GM18861 (cell line): ENCODE results near the gene DACT3.

Experiments
- ATAC-seq: cut with Tn5 transposase; IDR thresholded peaks from one replicate; pipeline ENCODE4 v1.9.1; 2021; ENCODE audit not compliant: unreplicated experiment

The DACT3 gene

DNA sequence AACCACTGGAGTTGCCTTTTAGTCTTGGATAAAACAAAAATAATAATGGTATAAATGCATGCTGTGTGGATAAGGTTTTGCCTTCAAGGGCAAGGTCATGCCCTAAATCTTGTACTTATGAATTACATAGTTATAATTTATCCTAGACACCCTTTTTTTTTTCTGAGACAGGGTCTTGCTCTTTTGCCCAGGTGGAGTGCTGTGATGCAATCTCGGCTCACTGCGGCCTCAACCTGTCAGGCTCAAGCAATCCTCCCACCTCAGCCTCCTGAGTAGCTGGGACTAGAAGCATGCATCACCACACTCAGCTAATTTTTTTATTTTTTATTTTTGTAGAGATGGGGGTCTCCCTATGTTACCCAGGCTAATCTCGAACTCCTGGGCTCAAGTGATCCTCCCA lies 7.7 kb upstream of the DACT3 start:
- ATAC-seq, result no peak

DNA sequence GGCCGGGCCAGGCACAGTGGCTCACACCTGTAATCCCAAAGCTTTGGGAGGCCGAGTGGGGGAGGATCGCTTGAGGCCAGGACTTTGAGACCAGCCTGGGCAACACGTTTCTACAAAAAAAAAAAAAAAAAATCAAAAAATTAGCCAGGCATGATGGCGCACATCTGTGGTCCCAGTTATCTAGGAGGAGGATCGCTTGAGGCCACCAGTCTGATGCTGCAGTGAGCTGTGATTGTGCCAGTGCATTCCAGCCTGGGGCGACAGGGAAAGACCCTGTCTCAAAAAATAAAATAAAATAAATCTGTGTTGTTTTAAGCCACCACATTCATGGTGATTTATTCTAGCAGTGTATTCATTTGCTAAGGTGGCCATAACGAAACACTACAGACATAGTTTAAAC lies 4.1 kb upstream of the DACT3 start:
- no peak for ATAC-seq

DNA sequence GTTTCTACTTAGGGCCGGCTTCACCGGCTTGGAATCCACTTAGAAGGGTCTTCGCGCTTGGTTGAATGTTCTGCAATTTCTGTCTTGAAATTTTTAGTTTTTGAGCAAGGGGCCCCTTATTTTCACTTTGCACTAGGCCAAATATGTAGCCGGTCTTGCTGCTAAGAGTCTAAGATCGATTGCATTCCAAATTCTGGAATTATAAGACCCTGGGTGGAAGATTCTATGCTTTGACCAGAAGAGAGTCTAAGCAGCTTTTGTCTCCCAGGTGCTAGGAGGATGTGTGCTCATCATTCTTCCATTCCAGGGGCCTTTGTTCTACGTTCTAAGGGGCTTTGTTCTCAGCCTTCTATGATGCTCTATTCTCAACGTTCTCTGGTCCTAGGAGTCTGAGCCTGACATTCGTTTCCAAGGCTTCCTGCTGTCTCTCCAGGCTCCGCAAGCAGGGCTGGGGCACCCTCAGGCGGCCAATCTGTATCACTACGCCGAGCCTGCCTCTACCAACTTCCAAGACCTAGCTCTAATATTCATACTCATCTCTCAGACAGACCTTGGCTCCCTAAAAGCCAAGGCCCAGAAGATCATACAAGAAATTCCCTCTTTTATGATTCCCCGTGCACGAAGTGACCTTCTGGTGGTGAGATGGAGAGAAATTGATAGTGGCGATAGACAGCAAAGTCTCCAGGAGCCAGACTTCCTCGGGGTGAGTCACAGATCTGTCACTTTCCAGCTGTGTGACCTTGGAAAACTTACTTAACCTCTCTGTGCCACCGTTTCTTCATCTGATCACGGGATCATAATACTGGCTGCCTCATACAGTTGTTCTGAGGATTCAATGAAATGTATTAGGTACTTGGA lies 982 bp upstream of the DACT3 start:
- ATAC-seq, result peak; percentile 26

DNA sequence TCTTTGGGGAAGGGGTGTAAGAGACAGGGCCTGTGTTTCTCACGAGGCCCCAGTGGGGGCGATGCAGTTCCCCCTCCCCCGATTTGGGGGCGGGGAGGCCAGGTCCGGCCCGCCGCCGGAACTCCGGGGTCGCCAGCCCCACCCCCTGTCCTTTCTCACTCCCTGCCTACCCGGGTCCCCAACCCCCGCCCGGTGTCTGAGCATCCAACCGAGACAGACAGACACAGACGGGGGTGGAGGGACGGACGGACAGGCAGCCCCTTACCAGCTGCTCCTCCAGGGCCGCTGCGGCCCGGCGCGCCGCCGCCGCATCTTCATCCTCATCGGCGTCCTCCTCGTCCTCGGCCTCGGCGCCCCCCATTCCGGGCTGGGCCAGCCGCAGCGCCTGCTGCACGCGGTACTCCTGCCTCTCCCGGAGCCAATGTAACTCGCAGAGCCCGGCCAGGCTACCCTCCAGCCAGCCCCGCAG lies 397 bp downstream of the DACT3 start:
- no peak for ATAC-seq

DNA sequence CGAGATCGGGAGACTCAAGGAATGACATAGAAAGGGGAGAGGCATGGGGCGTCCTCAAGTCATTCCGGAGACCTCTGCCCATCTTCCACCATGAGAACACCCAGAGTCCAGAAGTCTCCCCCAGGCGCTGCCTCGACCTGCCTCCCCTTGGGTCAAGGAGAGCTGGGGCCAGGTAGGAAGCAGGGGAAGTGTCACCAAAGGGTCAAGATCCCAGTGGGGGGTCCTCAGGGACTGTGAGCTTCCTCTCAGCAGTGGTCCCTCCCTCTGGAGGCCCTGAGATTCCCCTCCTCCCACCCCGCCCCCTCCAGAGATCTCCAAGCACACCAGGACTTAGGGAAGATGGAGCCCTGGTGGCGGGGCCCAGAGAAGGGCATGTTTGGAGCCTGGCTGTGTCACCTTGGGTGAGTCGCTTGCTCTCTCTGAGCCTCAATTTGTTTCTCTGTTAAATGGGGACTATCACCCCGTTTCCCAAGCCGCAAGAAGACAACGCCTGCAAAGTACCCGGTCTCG lies 919 bp downstream of the DACT3 start:
- no peak for ATAC-seq

DNA sequence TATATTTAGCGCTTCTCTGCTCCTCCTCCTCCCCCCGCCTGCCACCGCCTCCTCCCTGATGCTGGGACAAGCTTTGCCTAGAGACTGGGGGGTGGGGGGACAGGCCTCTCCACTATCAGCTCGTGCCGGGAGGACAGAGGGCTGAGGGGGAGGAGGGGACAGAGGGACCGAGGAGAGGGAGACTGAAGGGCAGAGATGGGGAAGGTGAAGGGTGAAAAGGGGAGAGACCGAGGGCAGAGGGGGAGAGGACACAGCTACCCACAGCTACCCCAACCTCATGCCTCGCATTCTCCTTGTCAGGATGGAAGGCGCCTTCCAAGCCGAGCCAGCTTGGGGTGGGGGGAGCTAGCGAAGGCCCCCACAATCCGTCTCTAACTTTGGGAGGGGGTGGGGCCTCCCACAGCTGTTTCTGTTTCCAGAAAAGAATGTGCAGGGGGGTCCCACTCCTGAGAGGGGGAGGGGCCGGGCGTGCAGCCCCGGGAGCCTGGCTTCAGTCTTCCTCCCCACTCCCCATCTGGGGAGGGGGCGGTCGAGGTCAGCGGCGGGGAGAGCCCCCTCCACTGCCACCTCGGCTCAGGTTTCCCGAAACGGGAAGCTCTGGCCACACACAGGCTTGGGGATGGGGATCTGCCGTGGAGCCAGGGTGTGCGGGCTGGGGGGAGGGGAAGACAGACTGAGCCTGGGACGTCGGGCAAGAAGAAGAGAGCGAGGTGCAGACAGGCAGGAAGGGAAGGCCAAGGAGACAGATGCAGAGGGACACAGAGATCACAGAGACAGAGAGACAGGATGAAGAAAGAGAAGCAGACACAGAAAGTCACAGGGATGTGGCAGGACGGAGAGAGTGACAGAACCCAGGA lies 1.6 kb downstream of the DACT3 start:
- ATAC-seq, result no peak

DNA sequence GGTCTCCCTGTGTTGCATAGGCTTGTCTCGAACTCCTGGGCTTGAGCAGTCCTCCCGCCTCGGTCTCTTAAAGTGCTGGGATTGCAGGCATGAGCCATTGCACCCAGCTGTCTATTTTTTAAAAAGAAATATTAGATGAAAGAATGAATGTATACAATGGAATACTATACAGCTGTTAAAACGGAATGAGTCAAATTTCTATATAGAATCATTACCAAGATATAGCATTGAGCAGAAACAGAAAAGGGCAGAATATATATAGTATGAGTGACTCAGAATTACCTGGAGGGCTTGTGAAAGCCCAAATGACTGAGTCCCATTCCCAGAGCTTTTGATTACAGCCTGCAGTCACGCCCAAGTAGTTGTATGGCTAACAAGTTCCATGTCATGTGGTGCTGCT lies 4.4 kb downstream of the DACT3 start:
- ATAC-seq, result no peak

DNA sequence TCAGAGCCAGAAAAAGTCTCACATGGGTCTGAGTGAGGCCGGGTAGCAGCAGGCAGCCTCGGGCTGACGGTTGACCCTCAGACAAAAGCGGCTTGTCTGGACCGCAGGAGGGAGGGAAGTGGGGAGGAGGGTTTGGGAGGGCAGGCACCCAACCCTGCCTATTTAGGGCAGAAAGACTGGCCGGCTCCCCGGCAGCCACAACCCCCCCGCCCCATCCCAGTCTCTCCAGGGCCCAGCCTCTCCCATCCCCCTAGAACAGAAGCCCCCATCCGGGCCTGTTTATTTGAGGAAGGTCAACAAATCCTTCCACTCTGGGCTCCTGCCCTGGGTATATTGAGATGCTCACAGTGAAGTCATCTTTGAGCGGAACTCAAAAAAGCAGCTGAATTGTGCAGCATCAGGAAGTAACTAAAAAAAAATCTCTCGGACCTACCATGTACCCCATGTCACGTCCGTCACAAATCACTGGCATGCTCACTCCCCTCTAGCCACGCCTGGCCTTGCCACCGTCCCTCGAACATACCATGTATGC lies 6.3 kb downstream of the DACT3 start:
- no peak for ATAC-seq

DNA sequence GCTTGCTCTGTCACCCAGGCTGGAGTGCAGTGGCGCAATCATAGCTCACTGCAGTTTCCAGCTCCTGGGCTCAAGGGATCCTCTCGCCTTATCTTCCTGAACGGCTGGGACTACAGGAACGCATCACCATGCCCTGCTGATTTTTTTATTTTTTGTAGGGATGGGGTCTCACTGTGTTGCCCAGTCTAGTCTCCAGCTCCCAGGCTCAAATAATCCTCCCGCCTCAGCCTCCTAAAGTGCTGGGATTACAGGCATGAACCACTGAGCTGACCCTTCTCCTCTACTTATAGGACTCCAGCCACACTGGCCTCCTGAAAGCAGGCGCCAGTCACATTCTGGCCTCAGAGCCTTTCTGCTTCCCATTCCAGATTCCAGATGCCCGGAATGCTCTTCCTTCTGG lies 10.5 kb downstream of the DACT3 start:
- no peak for ATAC-seq

DNA sequence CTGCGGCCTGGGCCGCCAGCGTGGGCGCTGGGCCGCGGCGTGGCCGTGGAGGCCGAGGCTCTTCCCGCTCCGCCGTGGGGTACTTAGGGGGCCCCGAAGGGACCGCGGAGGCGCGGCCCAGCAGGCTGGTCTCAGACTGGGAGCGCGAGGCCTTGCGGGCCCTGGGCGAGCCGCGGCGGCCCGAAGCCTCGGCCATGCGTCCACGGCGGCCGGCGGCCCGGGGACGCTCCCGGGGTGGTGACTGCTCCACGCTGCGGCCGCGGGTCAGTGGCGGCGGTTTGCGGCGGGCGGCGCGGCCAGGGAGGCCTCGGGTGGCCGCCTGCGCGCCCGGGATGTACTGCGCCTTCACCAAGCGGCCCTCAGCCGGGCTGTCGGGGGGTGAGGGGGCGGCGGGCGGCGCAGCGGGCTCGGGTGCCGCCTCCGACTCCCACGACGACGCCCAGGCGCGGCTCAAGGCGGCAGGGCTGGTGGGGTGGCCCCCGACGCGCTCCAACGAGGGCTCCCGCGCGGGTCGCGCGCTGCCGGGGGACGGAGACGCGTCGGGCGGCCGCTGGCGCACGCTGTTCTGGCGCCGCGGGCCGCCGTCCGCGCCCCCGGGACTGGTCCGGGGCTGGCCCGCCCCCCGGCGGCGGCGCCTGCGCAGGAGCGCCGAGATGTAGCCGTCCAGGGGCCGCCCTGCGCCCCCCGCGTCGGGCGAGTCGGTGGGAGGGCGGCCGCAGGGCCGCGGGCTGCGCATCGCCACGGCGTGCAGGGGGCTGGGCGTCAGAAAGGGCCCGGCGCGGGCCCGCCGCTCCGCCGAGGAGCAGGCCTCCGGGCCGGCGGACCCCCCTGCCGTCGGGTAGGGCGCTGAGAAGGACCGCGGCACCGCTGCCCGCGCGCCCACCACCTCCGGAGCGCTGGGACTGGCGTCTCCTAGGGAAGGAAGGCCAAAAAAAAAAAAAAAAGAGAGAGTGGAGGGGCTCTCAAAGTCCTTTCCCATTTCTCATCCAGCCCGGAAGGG lies 11.7 kb downstream of the DACT3 start:
- no peak for ATAC-seq

DNA sequence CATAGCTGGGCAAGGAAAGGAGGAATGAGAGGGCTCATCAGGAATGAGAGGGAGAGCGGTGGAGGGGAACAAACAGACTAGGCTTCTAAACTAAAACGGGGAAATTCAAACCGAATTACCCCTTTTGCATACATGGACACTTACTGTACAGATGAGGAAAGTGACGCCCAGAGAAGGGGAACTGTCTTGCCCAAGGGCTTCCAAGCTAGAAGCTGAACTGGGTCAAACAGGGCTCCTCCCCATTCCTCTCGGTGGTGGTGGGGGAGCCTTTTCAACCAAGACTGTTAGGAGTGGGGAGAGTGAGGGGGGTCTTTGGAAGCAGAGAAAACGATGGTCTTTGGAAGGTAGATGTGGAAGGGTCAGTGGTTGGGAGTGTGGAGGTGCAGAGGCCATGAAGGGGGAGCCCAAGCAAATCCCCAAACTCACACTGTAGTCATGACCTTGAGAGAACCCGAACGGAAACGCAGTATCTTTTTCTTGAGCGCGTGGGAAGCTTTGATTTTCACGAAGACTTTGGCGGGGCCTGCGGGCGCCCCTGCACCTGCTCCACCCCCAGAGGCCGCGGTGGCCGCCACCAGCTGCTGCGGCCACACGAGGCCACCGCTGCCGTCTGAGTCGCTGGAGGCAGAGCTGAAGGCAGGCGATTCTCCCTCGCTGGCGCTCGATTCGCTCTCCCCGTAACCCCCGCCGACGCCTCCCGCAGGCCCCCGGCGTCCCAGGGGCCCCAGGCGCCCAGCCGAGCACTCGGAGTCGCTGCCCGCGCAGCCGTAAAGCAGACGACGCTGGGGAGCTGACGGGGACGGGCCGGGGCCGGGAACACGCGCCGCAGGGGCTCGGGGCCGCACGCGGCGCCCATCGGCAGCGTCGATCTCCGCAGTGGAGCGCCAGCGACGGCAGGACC lies 12.7 kb downstream of the DACT3 start:
- ATAC-seq, result no peak

DNA sequence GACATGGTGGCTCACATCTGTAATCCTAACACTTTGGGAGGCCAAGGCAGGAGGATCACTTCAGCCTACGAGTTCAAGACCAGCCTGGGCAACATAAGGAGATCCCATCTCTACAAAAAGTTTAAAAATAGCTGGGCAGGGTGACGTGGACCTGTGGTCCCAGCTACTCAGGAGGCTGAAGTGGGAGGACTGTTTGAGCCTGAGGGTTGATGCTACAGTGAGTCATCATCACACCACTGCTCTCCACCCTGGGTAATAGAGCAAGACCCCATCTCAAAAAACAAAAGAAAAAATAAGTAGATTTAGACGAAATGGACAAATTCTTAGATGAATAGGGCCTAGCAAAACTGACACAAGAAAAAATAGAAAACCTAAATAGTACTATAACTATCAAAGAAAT lies 14.6 kb downstream of the DACT3 start:
- no peak for ATAC-seq

DNA sequence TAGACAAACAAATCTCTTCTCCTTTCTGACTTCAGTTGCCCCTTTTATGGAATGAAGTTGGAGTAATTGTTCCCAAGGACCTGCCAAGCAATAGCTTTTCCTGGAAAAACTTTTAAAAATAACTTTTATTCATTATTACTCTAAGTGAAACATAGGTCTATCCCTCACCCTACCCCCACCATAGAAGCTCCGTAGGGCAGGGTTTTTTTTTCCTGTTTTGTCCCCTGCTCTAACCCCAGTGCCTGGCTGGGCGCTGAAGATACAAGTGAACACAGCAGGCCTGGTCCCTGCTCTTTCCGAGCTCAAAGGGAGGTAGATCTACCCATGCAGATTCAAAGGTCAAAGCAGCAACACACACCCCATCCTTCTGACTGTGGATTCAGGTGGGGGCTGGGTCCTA lies 16.3 kb downstream of the DACT3 start:
- no peak for ATAC-seq

DNA sequence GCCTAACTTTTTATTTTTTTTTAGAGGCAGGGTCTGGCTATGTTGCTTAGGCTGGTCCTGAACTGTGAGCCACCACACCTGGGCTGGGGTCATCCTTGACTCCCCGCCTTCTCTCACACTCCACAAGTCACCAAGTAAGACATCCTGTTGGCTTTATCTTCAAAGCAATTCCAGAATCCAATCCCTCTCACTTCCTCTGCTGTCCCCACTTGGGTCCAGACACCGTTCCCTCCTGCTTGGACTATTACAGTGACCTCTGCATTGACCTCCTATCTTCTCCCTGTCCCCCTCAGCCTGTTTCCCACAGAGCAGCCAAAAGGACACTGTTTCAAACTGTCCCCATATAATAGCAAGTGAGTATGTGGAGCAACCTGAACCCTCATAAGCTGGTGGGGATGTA lies 20.3 kb downstream of the DACT3 start:
- ATAC-seq, result no peak

DNA sequence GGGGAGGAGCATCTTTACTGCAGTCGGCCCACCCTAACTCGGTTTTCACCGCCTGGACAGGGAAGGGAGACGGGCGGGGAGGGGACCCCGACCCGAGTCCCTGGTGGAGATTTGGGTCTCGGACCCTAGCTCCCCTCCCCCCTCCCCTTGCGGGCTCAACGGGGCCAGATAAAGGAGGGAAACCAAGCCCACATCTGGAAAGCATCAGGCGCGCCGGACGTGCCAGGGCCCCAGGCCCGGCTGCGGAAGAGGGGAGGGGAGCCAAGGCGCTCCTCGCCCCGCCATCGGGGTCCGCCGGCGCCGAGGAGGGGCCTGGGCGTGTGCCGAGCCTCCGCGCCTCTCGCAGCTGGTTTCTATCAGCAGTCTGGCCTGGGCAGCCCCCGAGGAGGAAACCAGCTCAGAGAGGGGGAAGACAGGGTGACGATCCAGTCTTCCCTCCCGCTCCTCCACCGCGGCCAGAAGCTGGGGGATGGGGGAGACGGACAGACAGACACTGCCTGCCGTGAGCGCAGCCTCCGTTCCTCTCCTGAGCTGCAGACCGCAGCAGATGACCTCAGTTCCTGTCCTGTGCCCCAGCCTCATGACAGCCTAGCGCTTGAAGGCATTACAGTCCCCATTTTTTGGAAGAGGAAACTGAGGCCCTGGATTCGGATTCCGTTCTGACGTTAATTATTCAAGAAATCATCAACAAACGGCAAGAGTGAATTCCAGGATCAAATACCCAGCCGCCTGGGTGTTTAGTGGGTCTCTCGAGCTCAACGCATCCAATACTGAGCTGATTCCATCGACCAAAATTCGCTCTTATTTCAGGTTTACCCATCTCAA lies 21.4 kb downstream of the DACT3 start:
- ATAC-seq, result no peak

DNA sequence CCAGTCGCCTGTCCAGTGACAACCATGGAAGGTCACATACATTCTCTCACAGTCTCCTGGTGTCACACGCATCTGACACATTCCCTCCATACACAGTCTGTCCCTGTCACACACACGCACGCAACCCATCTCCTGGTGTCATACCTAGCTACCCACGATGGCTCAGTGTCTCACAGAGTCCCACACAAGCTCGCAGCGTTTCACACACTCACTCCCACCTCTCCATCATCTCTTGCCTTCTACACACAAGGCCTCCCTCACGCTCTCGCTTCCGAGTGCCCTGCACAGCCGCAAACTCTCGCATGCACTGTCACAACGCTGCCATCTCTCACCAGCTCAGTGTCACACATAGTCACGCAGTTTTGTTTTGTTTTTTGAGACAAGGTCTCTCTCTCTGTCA lies 23.8 kb downstream of the DACT3 start:
- no peak for ATAC-seq

DNA sequence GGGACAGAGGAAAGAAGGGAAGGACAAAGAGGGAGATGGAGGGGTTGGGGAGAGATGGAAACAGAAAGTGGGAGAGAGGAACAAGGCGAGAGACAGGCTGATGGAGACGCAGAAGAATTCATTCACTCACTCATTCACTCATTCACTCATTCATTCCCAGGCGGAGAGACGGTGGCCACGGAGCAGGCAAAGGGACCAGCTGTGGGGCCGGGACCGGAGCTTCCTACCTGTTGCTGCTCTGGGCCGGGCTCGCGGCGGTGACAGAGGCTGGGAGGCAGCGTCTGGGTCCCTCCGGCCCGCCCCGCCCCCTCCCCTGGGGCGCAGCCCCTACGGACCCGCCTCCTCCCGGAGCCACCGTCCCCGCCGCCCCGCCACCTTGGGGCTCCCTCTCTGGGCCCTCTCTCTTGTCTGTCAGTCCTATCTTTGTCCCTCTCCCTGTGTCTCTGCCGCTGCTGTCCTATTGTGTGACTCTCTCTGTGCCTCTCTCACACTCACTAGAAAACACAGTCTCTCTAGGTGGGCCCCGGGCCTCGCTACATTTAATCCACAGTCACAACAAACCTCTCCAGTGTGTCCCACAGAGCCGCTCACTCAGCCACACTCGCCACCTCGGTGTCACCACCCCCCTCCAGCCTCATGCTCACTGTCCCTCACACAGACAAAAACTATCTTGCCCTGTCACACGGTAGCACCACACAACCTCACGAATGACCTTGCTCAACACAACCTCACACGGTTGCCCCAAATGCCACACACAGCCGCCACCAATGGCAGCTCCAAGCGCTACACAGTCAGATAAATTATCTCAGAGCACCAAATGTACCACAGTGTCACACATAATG lies 24.8 kb downstream of the DACT3 start, which contains the start of gene GNG8:
Gene GNG8, minus strand, starts transcription at position 283 of the 842 bp plus-strand sequence. CDS start 1,520 bp downstream, outside the sequence.
- no peak for ATAC-seq
